OCI-LY7 (cell line): ENCODE measurements around the gene PABPN1L.

Source experiments
- CTCF ChIP-seq: fragments of 200-600 bp; sonication (generic); conservative IDR thresholded peaks from 2 replicates; pipeline ENCODE4 v1.5.1; 2014; ENCODE audit warnings: mild to moderate bottlenecking, antibody characterized with exemption, low read length, moderate library complexity, mixed read lengths
- EZH2phosphoT487 ChIP-seq: fragments of 200-600 bp; sonication (generic); IDR thresholded peaks from 2 replicates; pipeline ENCODE4 v1.6.1; 2018; ENCODE audit warnings: low read depth, borderline replicate concordance, mild to moderate bottlenecking, mixed run types, antibody characterized with exemption, low read length, moderate library complexity, mixed read lengths

GRCh38 chr16:88900662-88901052, 34.2 kb upstream of the PABPN1L start:
- TF ChIP-seq CTCF (no peak), EZH2phosphoT487 (no peak)
